ENCODE data around the gene ERMAP.

The ERMAP gene, protein sequence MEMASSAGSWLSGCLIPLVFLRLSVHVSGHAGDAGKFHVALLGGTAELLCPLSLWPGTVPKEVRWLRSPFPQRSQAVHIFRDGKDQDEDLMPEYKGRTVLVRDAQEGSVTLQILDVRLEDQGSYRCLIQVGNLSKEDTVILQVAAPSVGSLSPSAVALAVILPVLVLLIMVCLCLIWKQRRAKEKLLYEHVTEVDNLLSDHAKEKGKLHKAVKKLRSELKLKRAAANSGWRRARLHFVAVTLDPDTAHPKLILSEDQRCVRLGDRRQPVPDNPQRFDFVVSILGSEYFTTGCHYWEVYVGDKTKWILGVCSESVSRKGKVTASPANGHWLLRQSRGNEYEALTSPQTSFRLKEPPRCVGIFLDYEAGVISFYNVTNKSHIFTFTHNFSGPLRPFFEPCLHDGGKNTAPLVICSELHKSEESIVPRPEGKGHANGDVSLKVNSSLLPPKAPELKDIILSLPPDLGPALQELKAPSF

DNA sequence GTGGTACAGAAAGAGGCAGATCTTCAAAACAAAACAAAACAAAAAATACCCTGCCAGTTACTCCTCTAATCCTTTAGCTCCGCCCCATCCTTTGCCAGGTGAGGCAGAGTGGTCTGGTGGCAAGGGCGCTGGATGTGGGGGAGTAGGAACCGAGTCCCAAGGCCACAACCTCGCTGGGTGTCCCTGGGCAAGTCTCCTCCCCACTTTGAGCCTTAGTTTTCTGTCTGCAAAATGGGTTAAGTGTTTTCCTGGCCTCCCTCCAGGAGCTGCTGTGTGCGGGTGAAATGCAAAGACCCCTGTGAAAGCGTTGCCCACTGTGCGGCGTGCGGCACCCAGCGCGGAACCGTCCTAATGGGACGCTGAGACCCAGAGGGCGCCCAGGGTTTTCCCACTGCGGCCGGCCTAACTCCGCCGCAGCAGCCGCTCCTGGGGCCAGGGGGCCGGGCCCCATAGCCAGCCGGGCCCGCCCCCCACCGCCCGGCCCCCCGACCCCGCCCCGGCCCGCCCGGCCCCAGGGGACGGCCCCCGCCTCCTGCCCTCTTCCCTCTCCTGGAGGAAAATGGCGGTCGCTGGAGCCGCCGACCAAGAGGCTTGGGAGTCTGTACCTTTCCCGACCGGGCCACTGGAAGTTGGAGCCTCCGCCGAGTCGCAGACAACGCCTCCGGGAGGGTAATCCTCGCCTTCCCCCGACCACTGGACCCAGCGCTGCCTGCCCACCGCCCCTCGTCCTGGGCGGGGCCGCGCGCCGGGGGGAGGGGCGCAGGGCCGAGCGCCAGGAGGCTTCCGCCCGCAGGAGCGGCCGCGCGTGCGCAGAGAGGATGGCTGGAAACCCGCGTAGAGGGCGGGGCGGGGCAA, at the start of gene ERMAP, which contains the start of gene SVBP:
ERMAP (plus strand) TSS at position 538 of the 855 bp plus-strand sequence. CDS start 13,327 bp downstream, outside the sequence.
SVBP (minus strand) TSS at position 813 of the 855 bp plus-strand sequence. CDS start 853 bp downstream, outside the sequence.
- peak; percentile 84 for DNase-seq

DNA sequence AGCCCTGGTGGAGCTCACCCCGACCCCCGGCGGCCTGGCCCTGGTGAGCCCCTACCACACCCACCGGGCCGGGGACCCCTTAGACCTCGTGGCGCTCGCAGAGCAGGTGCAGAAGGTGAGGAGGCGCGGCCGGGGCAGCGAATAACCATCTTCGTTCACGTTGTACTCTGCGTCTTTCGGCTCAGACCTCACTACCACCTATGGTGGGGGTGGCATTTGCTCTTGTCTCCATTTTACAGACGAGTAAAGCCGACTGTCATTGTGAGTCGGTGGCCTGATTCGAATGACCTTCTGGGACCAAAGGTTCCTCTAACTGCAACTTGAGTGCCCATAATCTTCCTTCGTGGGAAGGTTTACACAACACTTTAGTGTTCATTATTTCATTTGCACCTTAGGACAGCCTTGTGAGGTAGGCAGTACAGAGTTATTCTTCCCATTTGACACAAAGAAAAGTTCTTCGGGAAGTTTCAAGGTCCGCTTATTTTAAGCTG, 49.4 kb upstream of the ERMAP start:
- no peak for DNase-seq

GRCh38 chr1:42768172-42768571, 48.8 kb upstream of the ERMAP start:
- DNase-seq, result no peak

- no peak for DNase-seq
Measured at GRCh38 chr1:42769811-42770210, 47.1 kb upstream of the ERMAP start.

DNA sequence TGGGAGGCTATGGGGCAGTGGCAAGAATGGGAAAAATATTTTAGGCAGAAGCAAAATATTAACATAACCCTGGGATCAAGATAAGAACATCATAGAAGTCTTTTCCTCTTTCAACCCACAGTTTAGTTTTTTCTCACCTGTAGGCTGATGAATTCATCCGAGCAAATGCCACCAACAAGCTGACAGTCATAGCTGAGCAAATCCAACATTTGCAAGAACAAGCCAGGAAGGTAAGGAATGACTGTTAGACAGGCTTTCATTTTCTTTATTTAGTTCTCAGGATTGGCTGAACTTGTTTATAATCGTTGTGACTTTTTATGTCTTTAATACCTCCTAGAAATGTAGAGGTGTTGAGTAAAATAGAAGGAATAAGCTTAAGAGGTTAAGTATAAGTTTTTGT, 43.5 kb upstream of the ERMAP start:
- DNase-seq, result no peak

- DNase-seq, result no peak
Measured at GRCh38 chr1:42774928-42775526, 41.9 kb upstream of the ERMAP start.

- no peak for DNase-seq
Measured at GRCh38 chr1:42776502-42776901, 40.4 kb upstream of the ERMAP start.

GRCh38 chr1:42777852-42778251, 39.1 kb upstream of the ERMAP start:
- DNase-seq, result no peak

DNA sequence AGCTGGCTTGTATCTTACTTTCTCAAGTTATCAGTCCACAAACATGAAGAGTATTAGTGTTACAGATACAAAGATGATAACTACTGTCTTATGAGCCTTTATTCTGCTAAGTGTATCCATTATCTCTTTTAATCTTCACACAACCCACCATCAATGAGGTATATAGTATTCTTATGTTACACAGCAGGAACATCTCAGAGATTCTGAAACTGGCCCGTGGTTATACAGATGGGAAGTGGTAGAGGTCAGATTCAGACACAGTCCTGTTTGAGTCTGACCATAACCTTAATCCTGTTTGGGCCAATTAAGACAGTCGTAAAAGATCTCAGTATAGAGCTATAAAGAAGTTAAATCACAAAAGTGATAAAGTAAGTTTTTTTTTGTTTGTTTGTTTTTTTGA, 37.2 kb upstream of the ERMAP start:
- DNase-seq, result no peak

GRCh38 chr1:42780176-42780575, 36.7 kb upstream of the ERMAP start:
- DNase-seq, result no peak

- DNase-seq, result no peak
Measured at GRCh38 chr1:42783092-42783491, 33.8 kb upstream of the ERMAP start.

GRCh38 chr1:42784547-42784945, 32.4 kb upstream of the ERMAP start:
- DNase-seq, result no peak

- DNase-seq, result no peak
Measured at GRCh38 chr1:42784946-42785693, 31.8 kb upstream of the ERMAP start, which contains the start of gene TMEM269. Gene TMEM269, plus strand, starts transcription at chr1:42784991. Its CDS starts 4,903 bp downstream, at chr1:42789894.

- DNase-seq, result no peak
Measured at GRCh38 chr1:42786097-42786496, 30.8 kb upstream of the ERMAP start.

- no peak for DNase-seq
Measured at GRCh38 chr1:42788021-42788420, 28.9 kb upstream of the ERMAP start.

DNA sequence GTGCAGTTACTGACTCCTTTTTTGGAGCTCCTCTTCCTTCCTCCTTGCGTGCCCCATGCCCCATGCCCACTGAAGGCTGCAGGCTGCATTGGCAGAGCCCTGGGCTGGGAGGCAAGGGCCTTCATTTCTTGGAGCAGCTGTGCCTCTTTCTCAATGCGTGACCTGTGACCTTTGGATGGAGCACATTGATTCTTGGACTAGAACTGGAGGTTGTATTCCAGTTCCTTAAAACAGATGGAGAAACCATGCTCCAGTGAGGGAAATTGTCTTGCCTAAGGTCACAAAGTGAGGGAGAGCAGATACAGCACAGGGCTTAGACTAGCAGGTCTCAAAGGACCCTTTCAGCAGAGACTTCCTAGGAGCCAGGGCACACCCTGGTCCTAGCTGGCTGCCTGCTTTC, 23.1 kb upstream of the ERMAP start:
- no peak for DNase-seq

DNA sequence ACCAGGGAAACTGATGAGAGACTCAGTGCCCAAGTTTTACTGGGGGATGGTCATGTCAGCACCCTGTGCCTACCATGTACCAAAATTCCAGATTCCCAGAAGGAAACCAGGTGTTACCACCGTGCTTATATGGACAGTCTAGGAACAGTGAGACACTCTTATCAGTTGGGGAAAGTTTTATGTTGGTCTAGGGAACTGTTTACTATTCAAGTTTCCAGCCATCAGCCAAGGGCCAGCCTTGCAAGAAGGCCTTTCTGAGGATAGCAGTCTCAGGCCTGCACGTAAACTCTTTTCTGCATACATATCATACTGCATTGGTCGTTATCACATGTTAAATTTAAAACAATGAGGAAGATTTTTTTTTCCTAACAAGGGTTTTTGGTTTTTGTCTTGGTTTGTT, 19.5 kb upstream of the ERMAP start:
- no peak for DNase-seq

- no peak for DNase-seq
Measured at GRCh38 chr1:42797979-42798378, 18.9 kb upstream of the ERMAP start.

GRCh38 chr1:42801832-42802473, 15.0 kb upstream of the ERMAP start:
- no peak for DNase-seq

DNA sequence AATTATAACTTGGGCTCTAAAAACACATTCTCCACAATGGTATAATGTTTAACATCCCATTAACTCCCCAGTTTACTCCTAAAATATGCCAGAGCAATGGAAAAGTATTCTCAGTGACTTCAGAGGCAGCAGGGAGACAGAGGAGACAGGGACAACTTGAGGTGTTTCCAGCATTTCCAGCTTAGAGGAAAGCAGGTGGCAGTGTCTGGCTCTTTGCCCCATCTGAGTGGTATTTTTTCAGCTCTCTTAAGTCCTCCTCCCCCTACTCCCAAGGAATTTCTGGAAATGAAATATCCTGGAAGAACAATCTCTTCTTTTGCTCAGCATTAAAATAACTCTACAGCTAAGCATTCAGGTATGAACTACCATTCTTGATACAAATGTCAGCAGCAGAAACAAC, 10.8 kb upstream of the ERMAP start:
- no peak for DNase-seq

DNA sequence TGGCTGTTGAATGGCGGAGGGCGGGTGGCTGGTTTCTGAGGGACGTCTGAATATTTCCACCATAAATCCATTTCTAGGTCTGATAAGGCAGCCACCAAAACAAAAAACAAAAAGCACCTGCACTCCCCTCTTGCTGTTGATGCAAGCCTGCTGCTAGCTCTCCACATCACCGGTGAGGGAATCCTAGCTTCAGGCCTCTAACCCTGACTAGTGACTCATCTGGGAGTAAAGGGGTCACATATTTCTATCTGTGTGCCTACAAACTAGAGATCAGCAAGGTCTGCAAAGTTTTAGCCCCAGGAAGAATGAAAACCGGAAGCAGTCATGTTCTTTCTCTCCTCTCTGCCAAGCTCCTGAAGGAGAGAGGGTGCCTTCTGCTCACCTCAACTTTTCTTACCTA, 10.3 kb upstream of the ERMAP start:
- DNase-seq, result peak; percentile 7
